ENCODE measurements around the gene CYFIP2.
"Not testable (repeated sequence)": the region's sequence is repeated elsewhere in the genome, so short reads cannot be mapped to it uniquely, and the experiment has no call there.

Gene CYFIP2

GRCh38 chr5:157387041-157387563 lies 121.2 kb downstream of the CYFIP2 start:
- no peak for TF ChIP-seq TAF1 (IDR thresholded peaks at IDR 0.05; ENCODE audit: borderline replicate concordance, low read depth, low read length)
- TF ChIP-seq POLR2AphosphoS5 (IDR thresholded peaks at IDR 0.05; ENCODE audit: low read depth, low read length) = no peak
- TF ChIP-seq POLR2A (IDR thresholded peaks at IDR 0.05; ENCODE audit: low read depth, low read length) = no peak
- no peak for FAIRE-seq

GRCh38 chr5:157387683-157388093 lies 121.8 kb downstream of the CYFIP2 start:
- TF ChIP-seq TAF1 (IDR thresholded peaks at IDR 0.05; ENCODE audit: borderline replicate concordance, low read depth, low read length) (no peak), POLR2AphosphoS5 (IDR thresholded peaks at IDR 0.05; ENCODE audit: low read depth, low read length) (no peak), POLR2A (IDR thresholded peaks at IDR 0.05; ENCODE audit: low read depth, low read length) (no peak)
- FAIRE-seq (no peak), DNase-seq (ENCODE audit: insufficient read length) (no peak)

More at GRCh38 chr5:157387041-157387563, 121.2 kb downstream of the CYFIP2 start:
- no peak for DNase-seq (ENCODE audit: insufficient read length)

GRCh38 chr5:157388111-157388710 lies 122.3 kb downstream of the CYFIP2 start:
- FAIRE-seq = no peak
- DNase-seq (ENCODE audit: insufficient read length) = no peak
- TF ChIP-seq POLR2A (IDR thresholded peaks at IDR 0.05; ENCODE audit: low read depth, low read length) = no peak
- no peak for TF ChIP-seq TAF1 (IDR thresholded peaks at IDR 0.05; ENCODE audit: borderline replicate concordance, low read depth, low read length)
- TF ChIP-seq POLR2AphosphoS5 (IDR thresholded peaks at IDR 0.05; ENCODE audit: low read depth, low read length) = no peak

- DNase-seq (ENCODE audit: insufficient read length) = no peak
- FAIRE-seq = no peak
- TF ChIP-seq POLR2AphosphoS5 (IDR thresholded peaks at IDR 0.05; ENCODE audit: low read depth, low read length) = no peak
- no peak for TF ChIP-seq POLR2A (IDR thresholded peaks at IDR 0.05; ENCODE audit: low read depth, low read length)
- TF ChIP-seq TAF1 (IDR thresholded peaks at IDR 0.05; ENCODE audit: borderline replicate concordance, low read depth, low read length) = no peak
Measured at GRCh38 chr5:157389103-157389502, 123.2 kb downstream of the CYFIP2 start.

- no peak for FAIRE-seq
- DNase-seq (ENCODE audit: insufficient read length) = no peak
- TF ChIP-seq POLR2A (IDR thresholded peaks at IDR 0.05; ENCODE audit: low read depth, low read length) = no peak
- no peak for TF ChIP-seq POLR2AphosphoS5 (IDR thresholded peaks at IDR 0.05; ENCODE audit: low read depth, low read length)
- TF ChIP-seq TAF1 (IDR thresholded peaks at IDR 0.05; ENCODE audit: borderline replicate concordance, low read depth, low read length) = no peak
Measured at GRCh38 chr5:157390133-157390532, 124.2 kb downstream of the CYFIP2 start.

- TF ChIP-seq POLR2AphosphoS5 (IDR thresholded peaks at IDR 0.05; ENCODE audit: low read depth, low read length) = no peak
- no peak for TF ChIP-seq POLR2A (IDR thresholded peaks at IDR 0.05; ENCODE audit: low read depth, low read length)
- TF ChIP-seq TAF1 (IDR thresholded peaks at IDR 0.05; ENCODE audit: borderline replicate concordance, low read depth, low read length) = no peak
- FAIRE-seq = no peak
- no peak for DNase-seq (ENCODE audit: insufficient read length)
Measured at GRCh38 chr5:157390551-157391297, 124.8 kb downstream of the CYFIP2 start.

- DNase-seq (ENCODE audit: insufficient read length) = no peak
- TF ChIP-seq POLR2A (IDR thresholded peaks at IDR 0.05; ENCODE audit: low read depth, low read length) (no peak), TAF1 (IDR thresholded peaks at IDR 0.05; ENCODE audit: borderline replicate concordance, low read depth, low read length) (no peak), POLR2AphosphoS5 (IDR thresholded peaks at IDR 0.05; ENCODE audit: low read depth, low read length) (no peak)
- no peak for FAIRE-seq
Measured at GRCh38 chr5:157398305-157398704, 132.4 kb downstream of the CYFIP2 start.

- TF ChIP-seq TAF1 (IDR thresholded peaks at IDR 0.05; ENCODE audit: borderline replicate concordance, low read depth, low read length) (no peak), POLR2A (IDR thresholded peaks at IDR 0.05; ENCODE audit: low read depth, low read length) (no peak), POLR2AphosphoS5 (IDR thresholded peaks at IDR 0.05; ENCODE audit: low read depth, low read length) (no peak)
- DNase-seq (ENCODE audit: insufficient read length) (no peak), FAIRE-seq (no peak)
Measured at GRCh38 chr5:157400741-157401495, 135.0 kb downstream of the CYFIP2 start.

- DNase-seq (ENCODE audit: insufficient read length) (no peak), FAIRE-seq (no peak)
- no peak for TF ChIP-seq POLR2AphosphoS5 (IDR thresholded peaks at IDR 0.05; ENCODE audit: low read depth, low read length)
- no peak for TF ChIP-seq POLR2A (IDR thresholded peaks at IDR 0.05; ENCODE audit: low read depth, low read length)
- no peak for TF ChIP-seq TAF1 (IDR thresholded peaks at IDR 0.05; ENCODE audit: borderline replicate concordance, low read depth, low read length)
Measured at GRCh38 chr5:157415838-157416237, 149.9 kb downstream of the CYFIP2 start.

- DNase-seq (ENCODE audit: insufficient read length); FAIRE-seq: not testable (repeated sequence)
Measured at GRCh38 chr5:157419521-157419920, 153.6 kb downstream of the CYFIP2 start.

GRCh38 chr5:157429920-157430319 lies 164.0 kb downstream of the CYFIP2 start:
- DNase-seq (ENCODE audit: insufficient read length); FAIRE-seq: not testable (repeated sequence)
